Lower leg skin (tissue), 3 donors: Measurements from ENCODE around the gene RARA.

ENCODE experiments used
- POLR2A ChIP-seq, 2 donors: fragments of 450-650 bp; IDR thresholded peaks; one replicate each; pipeline ENCODE4 v1.6.1; 2016 to 2017; ENCODE audit warnings: antibody characterized with exemption in 2 of 2, mild to moderate bottlenecking in 1 of 2, moderate library complexity in 1 of 2
- TF ChIP-seq, protein P1 (sequence below), 3 donors: fragments of 450-650 bp; IDR thresholded peaks; one replicate each; pipeline ENCODE4 v1.5.1; 2016; ENCODE audit warnings: antibody characterized with exemption in 3 of 3, mild to moderate bottlenecking in 3 of 3, moderate library complexity in 2 of 3

DNA sequence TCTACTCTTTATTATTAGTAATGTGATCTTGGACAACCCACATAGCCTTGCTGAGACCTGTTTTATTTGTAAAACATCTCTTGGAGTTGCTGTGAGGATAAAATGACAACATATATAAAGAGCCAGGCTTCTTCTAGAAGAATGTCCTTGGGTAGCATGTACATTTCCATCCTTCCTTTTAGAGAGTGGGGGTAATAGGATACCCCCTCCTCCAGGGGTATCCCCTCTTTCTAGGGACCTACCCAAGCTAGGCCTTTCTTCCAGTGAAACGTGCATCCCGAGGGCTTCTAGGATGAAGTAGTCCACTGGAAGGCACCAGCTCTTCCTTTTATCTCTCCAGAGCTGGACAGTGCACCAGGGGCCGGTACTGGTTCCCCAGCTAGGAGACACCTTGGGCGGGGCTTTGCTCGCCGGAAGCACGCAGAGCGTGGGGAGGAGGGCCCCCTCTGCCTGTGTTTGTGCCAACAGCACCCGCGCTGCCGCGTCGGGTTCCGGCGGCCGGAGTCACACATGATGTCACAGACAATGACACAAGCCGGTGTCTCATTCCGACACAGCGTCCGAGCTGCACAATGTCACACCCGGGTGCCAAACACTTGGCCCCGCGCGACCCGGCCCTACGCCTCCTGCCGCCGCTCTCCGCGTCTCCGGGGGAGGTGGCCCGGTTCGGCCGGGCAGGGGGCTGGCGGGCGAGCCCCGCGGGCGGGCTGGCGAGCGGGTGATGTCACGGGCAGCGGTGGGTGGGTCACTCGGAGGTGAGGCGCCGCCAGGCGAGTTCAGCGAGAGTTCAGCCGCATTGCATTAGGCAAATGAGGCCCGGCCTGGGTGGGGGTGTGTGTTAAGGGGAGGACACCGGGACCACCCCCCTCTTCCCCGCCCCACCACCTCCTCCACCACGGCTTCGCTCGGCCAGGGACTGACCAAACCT lies 32.2 kb downstream of the RARA start:
- TF ChIP-seq POLR2A (IDR thresholded peaks at IDR 0.05) = no peak
- TF ChIP-seq, protein P1, sequence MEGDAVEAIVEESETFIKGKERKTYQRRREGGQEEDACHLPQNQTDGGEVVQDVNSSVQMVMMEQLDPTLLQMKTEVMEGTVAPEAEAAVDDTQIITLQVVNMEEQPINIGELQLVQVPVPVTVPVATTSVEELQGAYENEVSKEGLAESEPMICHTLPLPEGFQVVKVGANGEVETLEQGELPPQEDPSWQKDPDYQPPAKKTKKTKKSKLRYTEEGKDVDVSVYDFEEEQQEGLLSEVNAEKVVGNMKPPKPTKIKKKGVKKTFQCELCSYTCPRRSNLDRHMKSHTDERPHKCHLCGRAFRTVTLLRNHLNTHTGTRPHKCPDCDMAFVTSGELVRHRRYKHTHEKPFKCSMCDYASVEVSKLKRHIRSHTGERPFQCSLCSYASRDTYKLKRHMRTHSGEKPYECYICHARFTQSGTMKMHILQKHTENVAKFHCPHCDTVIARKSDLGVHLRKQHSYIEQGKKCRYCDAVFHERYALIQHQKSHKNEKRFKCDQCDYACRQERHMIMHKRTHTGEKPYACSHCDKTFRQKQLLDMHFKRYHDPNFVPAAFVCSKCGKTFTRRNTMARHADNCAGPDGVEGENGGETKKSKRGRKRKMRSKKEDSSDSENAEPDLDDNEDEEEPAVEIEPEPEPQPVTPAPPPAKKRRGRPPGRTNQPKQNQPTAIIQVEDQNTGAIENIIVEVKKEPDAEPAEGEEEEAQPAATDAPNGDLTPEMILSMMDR (IDR thresholded peaks at IDR 0.05) = no peak
